Hair follicle dermal papilla cell (primary cell): Measurements from ENCODE around the gene THBS2. TPM values are rescaled to one million over a fixed set of nuclear protein-coding genes. Genes with fewer than 3 reads are reported as not detected.

Source experiments
- total RNA-seq: library from RNA; depleted of rRNA; stranded (reverse); fragments of >200 nt; gene quantifications from 2 replicates; pipeline ENCODE4 v1.2.3, GENCODE V29; 2012

Gene THBS2
- total RNA-seq = 231 and 239 TPM in 2 replicates

DNA sequence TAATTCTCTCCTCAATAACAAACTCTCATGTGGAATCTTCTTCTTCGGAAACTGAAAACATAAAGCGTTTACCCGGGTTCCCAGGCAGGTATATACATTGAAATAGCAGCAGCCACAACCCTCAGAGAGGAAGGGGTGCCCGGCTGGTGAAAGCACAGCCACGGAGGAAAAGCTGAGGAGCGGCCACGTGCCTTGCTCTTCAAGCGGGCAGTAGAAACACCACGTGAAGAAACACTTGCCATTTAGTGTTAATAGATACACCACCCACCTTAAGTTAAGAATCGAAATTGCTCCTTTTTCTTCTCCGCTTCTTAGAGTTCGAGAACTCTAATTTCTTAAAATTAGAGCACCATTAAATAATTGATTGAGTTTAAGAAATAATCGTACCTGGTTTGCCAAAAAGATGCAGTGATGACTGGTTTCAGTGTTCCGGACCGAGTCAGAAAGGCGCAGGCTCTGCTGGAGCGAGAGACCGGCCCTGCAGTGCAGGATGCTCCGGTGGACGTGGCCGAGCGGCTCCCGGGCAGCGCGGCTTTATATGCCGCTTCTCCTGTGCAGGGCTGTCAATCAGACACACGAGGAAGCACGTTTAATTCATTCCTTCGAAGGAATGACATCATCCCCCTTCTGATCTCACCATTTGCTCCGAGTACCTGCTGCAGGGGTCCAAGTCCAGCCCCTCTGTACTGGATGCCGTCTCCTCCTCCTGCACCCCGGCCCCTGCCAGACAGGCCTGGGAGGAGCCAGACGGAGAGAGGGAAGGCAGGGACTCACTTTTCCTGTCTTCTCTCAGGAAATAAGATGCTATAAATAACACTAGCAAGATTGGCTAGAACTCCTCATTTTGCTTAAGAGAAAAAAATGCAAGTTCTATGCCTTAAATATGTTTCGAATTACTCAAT, at the start of gene THBS2:
Gene THBS2 (minus strand): TSS at position 510 of the 902 bp plus-strand sequence. CDS start 3,062 bp downstream, outside the sequence.

